NB4 (cell line): ENCODE results near the gene SASS6.
"Not testable (repeated sequence)": the region's sequence is repeated elsewhere in the genome, so short reads cannot be mapped to it uniquely, and the experiment has no call there.

Source experiments
- POLR2A ChIP-seq: IDR thresholded peaks from 2 replicates; pipeline ENCODE4 v1.6.1; 2011; ENCODE audit warnings: mild to moderate bottlenecking; ENCODE audit not compliant: insufficient read length; ENCODE audit errors: extremely low read depth
- TF ChIP-seq, protein P1 (sequence below): IDR thresholded peaks from one replicate; pipeline ENCODE4 v1.5.1; 2012; ENCODE audit warnings: low read depth, low read length
- TF ChIP-seq, protein P2 (sequence below): IDR thresholded peaks from 2 replicates; pipeline ENCODE4 v1.6.1; 2011; ENCODE audit warnings: low read depth, low read length

DNA sequence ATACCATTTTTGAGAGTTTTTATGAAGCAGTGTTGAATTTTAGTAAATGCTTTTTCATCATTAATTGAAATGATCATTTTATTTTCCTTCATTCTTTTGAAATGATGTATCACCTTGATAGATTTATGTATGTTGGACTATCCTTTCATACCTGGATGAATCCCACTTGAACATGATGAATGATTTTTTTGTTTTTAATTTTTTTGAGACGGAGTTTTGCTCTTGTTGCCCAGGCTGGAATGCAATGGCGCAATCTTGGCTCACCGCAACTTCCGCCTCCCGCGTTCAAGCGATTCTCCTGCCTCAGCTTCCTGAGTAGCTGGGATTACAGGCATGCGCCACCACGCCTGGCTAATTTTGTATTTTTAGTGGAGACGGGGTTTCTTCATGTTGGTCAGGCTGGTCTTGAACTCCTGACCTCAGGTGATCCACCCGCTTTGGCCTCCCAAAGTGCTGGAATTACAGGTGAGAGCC is 85.5 kb downstream of the SASS6 start:
- TF ChIP-seq, protein P1, sequence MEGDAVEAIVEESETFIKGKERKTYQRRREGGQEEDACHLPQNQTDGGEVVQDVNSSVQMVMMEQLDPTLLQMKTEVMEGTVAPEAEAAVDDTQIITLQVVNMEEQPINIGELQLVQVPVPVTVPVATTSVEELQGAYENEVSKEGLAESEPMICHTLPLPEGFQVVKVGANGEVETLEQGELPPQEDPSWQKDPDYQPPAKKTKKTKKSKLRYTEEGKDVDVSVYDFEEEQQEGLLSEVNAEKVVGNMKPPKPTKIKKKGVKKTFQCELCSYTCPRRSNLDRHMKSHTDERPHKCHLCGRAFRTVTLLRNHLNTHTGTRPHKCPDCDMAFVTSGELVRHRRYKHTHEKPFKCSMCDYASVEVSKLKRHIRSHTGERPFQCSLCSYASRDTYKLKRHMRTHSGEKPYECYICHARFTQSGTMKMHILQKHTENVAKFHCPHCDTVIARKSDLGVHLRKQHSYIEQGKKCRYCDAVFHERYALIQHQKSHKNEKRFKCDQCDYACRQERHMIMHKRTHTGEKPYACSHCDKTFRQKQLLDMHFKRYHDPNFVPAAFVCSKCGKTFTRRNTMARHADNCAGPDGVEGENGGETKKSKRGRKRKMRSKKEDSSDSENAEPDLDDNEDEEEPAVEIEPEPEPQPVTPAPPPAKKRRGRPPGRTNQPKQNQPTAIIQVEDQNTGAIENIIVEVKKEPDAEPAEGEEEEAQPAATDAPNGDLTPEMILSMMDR: not testable (repeated sequence)
- TF ChIP-seq POLR2A: not testable (repeated sequence)
- TF ChIP-seq, protein P2, sequence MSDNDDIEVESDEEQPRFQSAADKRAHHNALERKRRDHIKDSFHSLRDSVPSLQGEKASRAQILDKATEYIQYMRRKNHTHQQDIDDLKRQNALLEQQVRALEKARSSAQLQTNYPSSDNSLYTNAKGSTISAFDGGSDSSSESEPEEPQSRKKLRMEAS: not testable (repeated sequence)
